ENCODE results near the gene TAF11. TPM values are rescaled to one million over a fixed set of nuclear protein-coding genes. Genes with fewer than 3 reads are reported as not detected.

Gene TAF11
- total RNA-seq, 2 donors from 2014 or later: 24.6 to 27.4 TPM

GRCh38 chr6:34836451-34836850, 51.4 kb downstream of the TAF11 start:
- H3K36me3 ChIP-seq: no peaks in the 10 kb centered on the region
- TF ChIP-seq CTCF (IDR thresholded peaks at IDR 0.05): no peak
- intact Hi-C loops (cut with DNase I): no loop called here
- no peaks in the 10 kb centered on the region for H3K27me3 ChIP-seq
- H3K27ac ChIP-seq: no peak overlapping the region
- DNase-seq: no peak
- no peaks in the 10 kb centered on the region for H3K9me3 ChIP-seq
- H3K4me1 ChIP-seq: no peaks in the 10 kb centered on the region
- no peak overlapping the region for H3K4me3 ChIP-seq
- no peak overlapping the region for H3K9ac ChIP-seq (ENCODE audit: low read depth in 2 of 2, low read length in 2 of 2)

- H3K9me3 ChIP-seq: no peaks in the 10 kb centered on the region
- no peaks in the 10 kb centered on the region for H3K27me3 ChIP-seq
- H3K4me1 ChIP-seq: no peaks in the 10 kb centered on the region
- H3K4me3 ChIP-seq: no peak overlapping the region
- H3K9ac ChIP-seq (ENCODE audit: low read depth in 2 of 2, low read length in 2 of 2): no peak overlapping the region
- DNase-seq: no peak
- H3K36me3 ChIP-seq: no peaks in the 10 kb centered on the region
- intact Hi-C loops (cut with DNase I): no loop called here
- no peak for TF ChIP-seq CTCF (IDR thresholded peaks at IDR 0.05)
- no peak overlapping the region for H3K27ac ChIP-seq
Measured at GRCh38 chr6:34836008-34836407, 51.8 kb downstream of the TAF11 start.

- Histone ChIP-seq H3K27ac (no peak overlapping the region), H3K27me3 (no peaks in the 10 kb centered on the region), H3K4me3 (no peak overlapping the region), H3K9ac (ENCODE audit: low read depth in 2 of 2, low read length in 2 of 2) (no peak overlapping the region), H3K4me1 (no peaks in the 10 kb centered on the region), H3K9me3 (no peaks in the 10 kb centered on the region), H3K36me3 (no peaks in the 10 kb centered on the region)
- DNase-seq: no peak
- TF ChIP-seq CTCF (IDR thresholded peaks at IDR 0.05): no peak
- intact Hi-C loops (cut with DNase I): no loop called here
Measured at GRCh38 chr6:34834789-34835518, 52.9 kb downstream of the TAF11 start.

GRCh38 chr6:34832942-34833341, 54.9 kb downstream of the TAF11 start:
- Histone ChIP-seq H3K4me1 (no peaks in the 10 kb centered on the region), H3K27ac (no peak overlapping the region), H3K9ac (ENCODE audit: low read depth in 2 of 2, low read length in 2 of 2) (no peak overlapping the region), H3K36me3 (peaks cover 6% of the 10 kb centered on the region), H3K9me3 (no peaks in the 10 kb centered on the region), H3K27me3 (no peaks in the 10 kb centered on the region), H3K4me3 (no peak overlapping the region)
- DNase-seq: no peak
- TF ChIP-seq CTCF (IDR thresholded peaks at IDR 0.05): no peak
- intact Hi-C loops (cut with DNase I): no loop called here

- no peak overlapping the region for H3K27ac ChIP-seq
- no peaks in the 10 kb centered on the region for H3K4me1 ChIP-seq
- no peaks in the 10 kb centered on the region for H3K27me3 ChIP-seq
- no peaks in the 10 kb centered on the region for H3K9me3 ChIP-seq
- DNase-seq: no peak
- H3K36me3 ChIP-seq: peaks cover 6% of the 10 kb centered on the region
- no peak overlapping the region for H3K4me3 ChIP-seq
- TF ChIP-seq CTCF (IDR thresholded peaks at IDR 0.05): no peak
- H3K9ac ChIP-seq (ENCODE audit: low read depth in 2 of 2, low read length in 2 of 2): no peak overlapping the region
- intact Hi-C loops (cut with DNase I): no loop called here
Measured at GRCh38 chr6:34829137-34829536, 58.7 kb downstream of the TAF11 start.

Other genes with a start within 250 kb of the TAF11 start
- gene ILRUN, start 191.3 kb downstream of the TAF11 start, total RNA-seq: 10 to 100 TPM; 48.5 to 57.6 TPM
- 100 to 1,000 TPM in 1 of 2 donors, 10 to 100 TPM in 1; 65.1 to 127 TPM for gene SNRPC, start 130.5 kb downstream of the TAF11 start, total RNA-seq
- gene BLTP3A, start 96.0 kb downstream of the TAF11 start, total RNA-seq: 10 to 100 TPM in 1 of 2 donors, 1 to 10 TPM in 1; 7.6 to 11.1 TPM
- gene ANKS1A, start 1.2 kb upstream of the TAF11 start, total RNA-seq: 10 to 100 TPM; 25.3 to 26.0 TPM